Epidermal melanocyte (primary cell): ENCODE results near the gene MOSPD3.

Source experiments
- DNase-seq: peaks from one replicate; pipeline ENCODE4 v3.0.0; 2011; ENCODE audit warnings: low spot score; ENCODE audit not compliant: insufficient read length

Gene MOSPD3

GRCh38 chr7:100590077-100590737 is 22.1 kb upstream of the MOSPD3 start:
- DNase-seq = no peak

- no peak for DNase-seq
Measured at GRCh38 chr7:100591596-100591995, 20.7 kb upstream of the MOSPD3 start.

GRCh38 chr7:100595188-100595587 is 17.2 kb upstream of the MOSPD3 start:
- no peak for DNase-seq

GRCh38 chr7:100598425-100598824 is 13.9 kb upstream of the MOSPD3 start:
- no peak for DNase-seq

GRCh38 chr7:100599911-100600729 is 12.2 kb upstream of the MOSPD3 start:
- no peak for DNase-seq

- DNase-seq = no peak
Measured at GRCh38 chr7:100600730-100601038, 11.7 kb upstream of the MOSPD3 start.

- peak; percentile 79 for DNase-seq
Measured at GRCh38 chr7:100602889-100603725, 9.2 kb upstream of the MOSPD3 start.

- DNase-seq = no peak
Measured at GRCh38 chr7:100603726-100604027, 8.7 kb upstream of the MOSPD3 start.

GRCh38 chr7:100604028-100604975 is 8.0 kb upstream of the MOSPD3 start:
- DNase-seq = peak; percentile 80

- no peak for DNase-seq
Measured at GRCh38 chr7:100604976-100605911, 7.1 kb upstream of the MOSPD3 start.

- DNase-seq = no peak
Measured at GRCh38 chr7:100606313-100606712, 6.0 kb upstream of the MOSPD3 start.

- DNase-seq = no peak
Measured at GRCh38 chr7:100607111-100607510, 5.2 kb upstream of the MOSPD3 start.

GRCh38 chr7:100609958-100610357 is 2.4 kb upstream of the MOSPD3 start:
- no peak for DNase-seq

- DNase-seq = no peak
Measured at GRCh38 chr7:100612730-100613390, 520 bp downstream of the MOSPD3 start.

GRCh38 chr7:100613412-100614175 is 1.3 kb downstream of the MOSPD3 start:
- DNase-seq = no peak

GRCh38 chr7:100614308-100614861 is 2.0 kb downstream of the MOSPD3 start:
- no peak for DNase-seq

- no peak for DNase-seq
Measured at GRCh38 chr7:100620239-100620638, 7.9 kb downstream of the MOSPD3 start.

- DNase-seq = no peak
Measured at GRCh38 chr7:100620804-100621203, 8.5 kb downstream of the MOSPD3 start.

GRCh38 chr7:100621554-100621953 is 9.2 kb downstream of the MOSPD3 start:
- no peak for DNase-seq
